HG03575 (cell line): Measurements from ENCODE around the gene KATNBL1.

ENCODE experiments used
- ATAC-seq: cut with Tn5 transposase; IDR thresholded peaks from one replicate; pipeline ENCODE4 v1.9.1; 2021; ENCODE audit not compliant: unreplicated experiment, insufficient number of reproducible peaks, low FRiP score; ENCODE audit errors: extremely low read depth

Gene KATNBL1, protein sequence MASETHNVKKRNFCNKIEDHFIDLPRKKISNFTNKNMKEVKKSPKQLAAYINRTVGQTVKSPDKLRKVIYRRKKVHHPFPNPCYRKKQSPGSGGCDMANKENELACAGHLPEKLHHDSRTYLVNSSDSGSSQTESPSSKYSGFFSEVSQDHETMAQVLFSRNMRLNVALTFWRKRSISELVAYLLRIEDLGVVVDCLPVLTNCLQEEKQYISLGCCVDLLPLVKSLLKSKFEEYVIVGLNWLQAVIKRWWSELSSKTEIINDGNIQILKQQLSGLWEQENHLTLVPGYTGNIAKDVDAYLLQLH

DNA sequence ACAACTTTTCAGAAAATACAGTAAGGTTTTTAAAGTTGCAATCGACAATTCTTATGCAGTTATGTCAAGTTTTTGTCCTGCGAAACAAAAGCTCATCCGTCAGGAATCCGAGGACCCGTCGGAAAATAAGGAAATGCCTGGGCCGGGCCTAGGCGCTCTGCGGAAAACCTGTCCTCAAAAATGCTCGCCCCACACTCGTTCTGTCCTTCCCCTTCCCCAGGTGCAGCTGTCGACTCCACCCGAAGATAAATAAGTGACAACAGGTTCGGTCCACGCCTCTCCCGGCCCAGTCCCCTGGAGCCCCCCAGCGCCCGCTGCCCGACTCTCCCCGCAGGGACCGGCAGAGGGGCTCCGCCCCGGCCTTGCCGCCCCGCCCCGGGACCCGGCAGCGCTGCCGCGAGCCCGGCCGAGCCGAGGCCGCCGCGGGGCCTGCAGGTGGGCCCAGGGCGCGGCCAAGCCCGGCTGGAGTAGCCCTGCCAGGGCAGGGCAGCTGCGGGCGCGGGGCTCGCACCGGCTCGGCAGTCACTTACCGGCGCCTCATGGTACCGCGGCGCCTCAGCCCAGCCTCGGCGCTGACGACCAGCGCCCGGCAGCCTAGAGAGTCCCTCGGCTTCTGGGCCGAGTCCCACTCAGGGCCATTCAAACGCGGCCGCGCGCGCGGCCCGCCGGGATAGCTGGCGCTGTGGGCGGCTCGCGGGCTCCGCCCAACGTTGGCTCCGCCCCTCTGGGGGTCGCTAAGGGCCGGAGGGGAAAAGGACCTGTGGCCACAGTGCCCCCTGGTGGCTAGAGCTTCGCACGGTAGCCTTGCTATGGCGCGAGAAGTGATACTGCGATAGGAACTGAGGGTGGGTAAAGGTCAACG, at the start of gene KATNBL1:
TSS of gene KATNBL1 (minus strand) at position 676 of the 862 bp plus-strand sequence. CDS start 46,420 bp downstream, outside the sequence.
- ATAC-seq = peak; percentile 85

DNA sequence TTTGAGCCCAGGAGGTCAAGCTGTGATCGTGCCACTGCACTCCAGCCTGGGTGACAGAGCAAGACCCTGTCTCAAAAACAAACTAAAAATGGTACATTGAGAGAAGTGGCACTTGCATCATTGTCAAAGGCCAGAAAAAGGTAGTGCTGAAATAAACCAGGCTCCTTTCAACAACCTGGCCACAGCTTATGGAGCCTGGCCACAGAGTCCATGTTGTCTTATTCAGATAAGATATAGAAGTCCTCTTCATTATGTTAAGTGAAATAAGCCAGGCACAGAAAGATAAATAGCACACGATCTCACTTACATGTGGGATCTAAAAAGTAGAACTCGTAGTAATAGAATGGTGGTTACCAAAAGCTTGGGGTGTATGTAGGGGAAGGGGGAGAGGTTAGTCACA, 49.7 kb upstream of the KATNBL1 start:
- no peak for ATAC-seq

DNA sequence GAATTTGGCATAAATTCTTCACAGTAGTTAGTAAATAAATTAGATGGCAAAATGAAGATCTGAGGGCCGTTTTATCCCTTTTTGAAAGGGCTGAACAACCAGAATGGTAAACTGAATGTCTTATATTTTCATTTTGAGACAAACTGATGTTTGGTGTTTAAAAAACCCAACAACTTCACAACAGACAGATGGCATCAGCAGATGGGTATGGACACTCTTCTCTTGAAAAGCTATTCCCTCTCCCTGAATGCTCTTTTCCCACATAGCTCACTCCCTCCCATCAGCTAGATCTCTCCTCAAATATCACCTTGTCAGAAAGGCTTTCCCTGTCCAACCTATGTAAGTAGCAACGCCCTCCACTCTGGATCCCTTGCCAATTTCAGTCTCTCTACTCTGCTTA, 48.3 kb upstream of the KATNBL1 start:
- ATAC-seq = no peak

DNA sequence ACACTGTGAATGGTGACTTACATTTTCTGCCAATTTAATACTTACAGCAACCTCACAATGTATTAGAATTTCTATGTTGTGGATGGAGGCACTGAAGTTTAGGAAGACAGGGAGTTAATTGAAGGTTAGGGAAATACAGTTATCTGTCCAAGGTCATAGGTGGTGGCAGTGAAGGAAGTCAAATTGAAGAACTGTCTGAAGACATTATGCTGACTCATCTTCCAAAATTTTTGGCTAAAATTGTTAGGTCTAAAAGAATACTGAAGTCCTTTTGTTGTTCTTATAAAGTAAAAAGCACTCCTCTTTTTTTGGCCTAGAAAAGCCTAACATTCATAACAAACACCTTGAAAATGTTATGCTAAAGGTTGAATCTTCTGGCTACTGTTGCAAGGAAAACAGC, 42.6 kb upstream of the KATNBL1 start:
- ATAC-seq = no peak

DNA sequence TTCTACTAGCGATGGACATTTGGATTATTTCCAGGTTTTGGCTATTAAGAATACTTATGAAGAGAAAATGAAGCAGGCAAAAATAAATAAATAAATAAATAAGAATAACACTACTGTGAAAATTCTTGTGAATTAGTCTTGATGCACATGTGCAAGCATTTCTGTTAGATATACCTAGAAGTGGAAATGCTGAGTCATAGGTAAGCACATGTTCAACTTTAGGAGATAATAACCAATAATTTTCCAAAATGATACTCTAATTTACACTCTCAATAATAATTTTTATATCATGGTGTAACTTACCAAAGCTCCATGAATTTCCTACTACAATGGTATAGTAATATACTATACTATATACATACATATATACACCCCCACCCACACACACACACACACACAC, 38.3 kb upstream of the KATNBL1 start:
- no peak for ATAC-seq

DNA sequence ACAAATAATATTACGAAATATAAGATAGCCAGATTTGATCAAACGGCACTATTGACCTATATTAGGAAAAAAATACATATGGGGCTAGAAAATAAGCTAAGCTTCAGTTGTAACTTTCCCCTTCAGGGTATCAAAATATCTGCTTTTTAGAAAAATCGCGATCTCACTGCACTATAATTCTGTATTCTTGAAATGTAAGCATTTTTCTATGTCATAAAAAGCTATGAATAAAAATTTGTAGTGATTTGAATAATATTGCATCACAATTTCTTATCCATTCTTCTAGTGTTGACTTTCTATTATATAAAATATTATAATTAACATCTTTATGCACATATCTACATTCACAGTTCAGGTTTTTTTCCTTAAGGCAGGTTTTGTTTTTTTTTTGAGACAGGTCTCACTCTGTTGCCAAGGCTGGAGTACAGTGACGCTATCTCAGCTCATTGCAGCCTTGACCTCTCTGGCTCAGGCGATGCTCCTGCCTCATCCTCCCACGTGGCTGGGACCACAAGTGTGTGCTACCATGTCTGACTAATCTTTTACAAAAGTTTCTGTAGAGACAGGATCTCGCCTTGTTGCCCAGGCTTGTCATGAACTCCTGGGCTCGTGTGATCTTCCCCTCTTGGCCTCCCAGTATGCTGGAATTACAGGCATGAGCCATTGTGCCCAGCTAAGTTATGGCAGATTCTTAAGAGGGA, 36.5 kb upstream of the KATNBL1 start:
- no peak for ATAC-seq

DNA sequence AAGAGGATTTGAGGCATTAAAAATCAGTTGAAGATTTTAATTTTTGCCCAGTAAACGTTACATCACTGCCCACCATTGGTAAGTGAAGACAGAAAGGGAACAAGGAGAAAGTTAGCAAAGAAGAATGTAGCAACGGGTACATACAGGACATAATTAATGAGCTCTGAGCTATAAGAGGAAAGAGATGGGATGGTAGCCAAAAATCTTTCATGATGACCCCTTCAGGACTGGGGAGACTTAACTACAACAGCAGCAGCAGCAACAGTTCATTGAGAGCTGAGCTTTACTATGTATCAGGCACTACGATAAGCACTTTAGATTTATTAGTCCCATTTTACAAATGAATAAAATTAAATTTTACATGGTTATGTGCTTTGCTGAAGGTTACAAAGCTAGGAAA, 33.3 kb upstream of the KATNBL1 start:
- no peak for ATAC-seq

DNA sequence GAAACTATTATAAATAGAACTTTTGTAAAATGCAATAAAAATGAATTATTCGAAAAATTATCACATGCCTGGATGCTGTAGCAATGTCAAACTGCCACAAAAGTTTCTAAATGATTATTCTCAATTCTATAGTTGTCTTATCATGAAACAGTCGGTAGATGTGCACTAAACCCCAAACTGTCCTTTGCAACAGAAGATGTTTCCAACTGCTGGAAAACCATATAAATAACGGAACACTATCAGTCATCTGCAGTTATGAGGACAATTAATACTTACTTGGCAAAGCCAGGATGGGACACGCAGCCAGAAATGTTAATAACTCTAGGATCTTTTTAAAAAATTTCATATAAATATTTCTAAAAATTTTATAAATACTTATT, 32.4 kb upstream of the KATNBL1 start:
- ATAC-seq = no peak

DNA sequence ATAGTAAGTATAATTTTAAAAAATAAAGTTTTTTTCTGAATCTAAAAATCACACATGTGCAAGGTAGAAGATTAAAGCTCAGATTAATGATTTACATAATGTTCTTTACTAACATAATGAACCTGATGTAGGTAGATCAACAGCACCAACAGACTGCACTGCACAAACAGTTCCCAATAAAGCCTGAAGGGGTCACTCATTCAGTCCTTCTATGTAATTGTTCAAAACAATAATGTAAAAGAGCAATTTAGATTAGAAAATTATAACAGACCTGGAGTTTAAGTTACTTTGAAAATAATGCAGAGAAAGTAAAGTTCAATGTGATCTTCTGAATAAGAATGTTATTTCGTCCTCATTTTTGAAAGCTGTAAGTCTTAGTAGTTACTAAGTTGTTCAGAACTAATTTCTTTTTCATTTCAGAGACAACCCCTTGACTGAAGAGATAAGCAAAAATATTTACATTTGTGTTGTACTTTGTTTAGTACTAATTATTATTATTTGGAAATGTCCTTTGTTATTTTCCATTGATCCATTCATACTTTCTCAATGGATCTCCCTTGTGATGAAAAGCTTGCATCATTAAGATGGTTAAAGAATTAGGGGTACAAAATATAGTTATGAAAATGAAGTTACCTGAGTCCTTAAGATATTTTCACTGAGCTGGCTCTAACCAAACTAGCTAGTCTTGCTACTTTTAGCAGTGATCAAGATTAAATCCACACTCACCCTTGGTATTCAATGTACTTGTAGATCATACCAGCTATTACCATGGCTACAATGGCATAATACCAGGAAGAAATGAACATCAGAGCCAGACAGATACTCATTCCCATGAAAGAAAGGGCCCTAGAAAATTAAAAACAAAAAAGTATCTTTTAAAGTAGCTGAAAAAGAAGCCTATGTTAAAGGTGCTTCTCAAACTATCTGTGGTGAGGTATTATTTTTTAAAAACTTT, 31.8 kb upstream of the KATNBL1 start:
- ATAC-seq = no peak

DNA sequence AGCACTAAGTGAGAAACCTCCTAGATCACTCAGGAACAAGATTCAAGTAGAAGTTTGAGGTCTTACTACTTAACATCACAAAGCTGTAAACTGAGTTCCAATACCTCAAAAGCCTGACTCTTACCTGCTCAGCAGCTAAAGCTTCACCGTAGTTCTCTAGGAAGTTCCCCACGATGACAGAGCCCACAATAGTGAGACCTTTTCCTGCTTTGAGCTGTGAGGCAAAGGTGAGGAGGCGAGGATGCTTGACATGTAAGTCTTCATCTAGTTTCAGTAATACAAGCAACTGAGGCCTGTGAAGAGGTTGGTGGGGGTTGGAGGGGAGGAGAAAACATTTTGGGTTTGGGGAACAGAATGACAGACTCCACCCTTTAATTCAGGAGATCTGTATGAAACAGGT, 30.6 kb upstream of the KATNBL1 start:
- ATAC-seq = no peak

DNA sequence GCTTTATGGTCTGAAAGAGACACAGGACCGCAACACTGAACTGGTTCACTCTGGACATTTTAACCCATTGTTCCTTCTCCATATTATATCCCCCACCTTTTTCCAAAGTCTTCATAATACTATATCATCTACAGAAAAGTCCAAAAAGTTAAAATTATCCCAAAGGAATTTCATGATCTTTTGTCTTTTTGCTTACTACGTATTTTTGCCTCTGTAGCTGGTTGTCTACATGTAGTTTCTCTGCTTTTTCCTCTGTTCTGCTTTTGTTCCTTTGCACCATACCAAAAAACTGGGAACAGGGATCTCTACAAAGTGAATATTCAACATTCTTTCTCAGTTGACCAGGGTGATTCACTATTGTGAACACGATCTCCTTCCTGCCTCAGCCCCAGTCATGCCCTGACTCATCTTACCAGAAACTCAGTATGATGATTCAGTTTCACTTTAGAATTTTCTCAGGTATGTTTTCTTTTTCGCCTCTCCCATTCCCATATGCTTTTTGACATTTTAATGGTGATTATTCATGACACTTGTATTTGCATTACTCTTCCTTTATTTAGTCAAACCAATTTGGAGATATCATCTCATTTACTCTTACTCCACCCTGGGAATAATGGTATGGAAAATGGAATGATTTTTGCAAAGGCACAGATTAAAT, 29.4 kb upstream of the KATNBL1 start:
- ATAC-seq = no peak

DNA sequence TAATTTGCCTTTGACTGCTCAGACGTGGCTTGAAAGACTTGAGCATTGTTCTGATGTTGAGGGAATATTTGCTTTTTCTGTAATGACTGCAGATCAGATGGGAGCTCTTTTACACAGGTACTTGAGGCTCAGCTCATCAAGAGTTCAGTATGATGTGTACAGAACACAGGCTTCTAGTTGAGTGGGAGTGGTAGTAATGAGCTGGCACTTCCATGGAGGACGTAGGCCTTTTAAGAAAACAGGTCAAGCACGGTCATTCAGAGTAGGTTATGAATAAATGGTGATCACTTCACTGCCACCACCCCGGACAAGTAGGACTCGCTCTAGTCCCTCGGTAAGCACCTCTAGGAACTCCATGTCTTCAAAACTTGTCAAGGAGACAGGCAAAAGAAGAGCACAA, 23.7 kb upstream of the KATNBL1 start:
- ATAC-seq = no peak

DNA sequence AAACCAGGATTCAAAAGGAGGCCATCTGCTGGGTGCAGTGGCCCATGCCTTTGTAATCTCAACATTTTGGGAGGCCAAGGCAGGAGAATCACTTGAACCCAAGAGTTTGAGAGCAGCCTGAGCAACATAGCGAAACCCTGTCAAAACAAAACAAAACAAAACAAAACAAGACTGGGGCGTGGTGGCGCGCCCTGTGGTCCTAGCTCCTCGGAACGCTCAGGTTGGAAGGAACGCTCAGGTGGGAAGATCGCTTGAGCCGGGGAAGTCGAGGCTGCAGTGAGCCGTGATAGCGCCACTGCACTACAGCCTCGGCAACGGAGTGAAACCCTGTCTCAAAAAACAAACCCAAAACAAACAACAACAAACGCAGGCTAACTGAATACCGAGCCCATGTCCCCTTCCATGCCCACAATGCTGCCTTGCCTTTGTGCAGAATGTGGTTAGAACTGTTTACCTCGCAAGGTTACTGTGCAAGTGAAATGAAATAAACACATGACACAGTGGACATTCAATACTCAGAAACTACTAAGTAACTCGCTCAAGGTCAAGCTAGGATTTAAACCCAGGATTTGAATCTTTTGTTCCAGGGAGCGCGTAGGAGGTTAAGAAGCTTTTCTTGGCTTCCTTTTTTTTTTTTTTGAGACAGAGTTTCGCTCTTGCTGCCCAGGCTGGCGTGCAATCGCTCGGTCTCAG, 14.2 kb upstream of the KATNBL1 start:
- ATAC-seq = no peak

DNA sequence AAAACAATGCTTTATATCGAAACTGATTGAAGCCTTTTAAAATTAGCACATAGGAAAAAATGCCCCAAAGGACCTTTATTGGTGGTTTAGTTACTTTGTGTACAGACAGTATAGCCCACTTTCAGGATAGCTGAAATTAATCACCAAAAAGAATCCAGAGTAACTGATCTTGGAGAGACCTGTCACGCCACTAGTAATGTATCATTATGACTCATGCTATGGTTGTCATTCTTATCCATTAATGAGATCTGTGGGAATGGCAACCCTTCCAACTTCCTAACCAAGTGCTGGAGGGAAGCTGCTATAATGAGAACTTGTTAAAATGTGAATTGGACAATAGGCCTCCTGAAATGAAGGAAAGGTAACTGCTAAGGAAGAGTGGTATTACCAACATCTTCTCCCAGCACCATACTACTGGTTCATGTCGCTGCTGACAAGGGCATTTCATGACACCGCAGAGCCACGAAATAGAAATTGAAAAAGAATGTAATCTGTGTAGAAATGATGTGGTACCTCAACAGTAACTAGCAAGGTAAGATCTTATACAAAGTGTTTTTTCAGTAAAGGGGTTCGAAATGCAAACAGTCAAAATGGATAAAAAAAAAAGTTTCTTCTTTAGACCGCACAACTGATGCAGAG, 7.8 kb upstream of the KATNBL1 start:
- no peak for ATAC-seq

DNA sequence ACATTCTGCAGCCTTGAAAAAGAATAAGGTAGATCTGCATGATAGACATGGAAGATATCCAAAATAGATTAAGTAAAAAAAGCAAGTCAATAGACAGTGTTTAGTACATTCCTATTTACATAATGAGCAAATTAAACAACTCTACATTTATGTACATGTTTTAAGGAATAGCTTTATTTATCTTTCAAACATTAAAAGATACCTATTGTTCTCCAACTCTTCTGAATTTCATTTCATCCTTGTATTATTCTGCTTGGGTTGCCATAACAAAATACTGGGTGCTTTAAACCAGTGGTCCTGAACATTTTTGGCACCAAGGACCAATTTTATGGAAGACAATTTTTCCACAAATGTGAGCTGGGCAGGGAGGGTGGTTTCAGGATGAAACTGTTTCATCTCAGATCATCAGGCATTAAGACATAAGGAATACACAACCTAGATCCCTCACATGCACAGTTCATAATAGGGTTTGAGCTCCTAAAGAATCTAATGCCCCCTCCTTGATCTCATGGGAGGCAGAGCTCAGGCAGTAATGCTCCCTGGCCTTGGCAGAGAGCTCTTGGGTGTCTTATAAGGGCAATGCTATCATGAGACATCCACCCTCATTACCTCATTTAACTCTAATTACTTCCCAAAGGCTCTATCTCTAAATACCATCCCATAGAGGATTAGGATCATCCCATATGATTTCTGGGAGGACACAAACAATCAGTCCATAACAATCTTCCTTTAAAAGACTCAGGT, 6.8 kb upstream of the KATNBL1 start:
- no peak for ATAC-seq

DNA sequence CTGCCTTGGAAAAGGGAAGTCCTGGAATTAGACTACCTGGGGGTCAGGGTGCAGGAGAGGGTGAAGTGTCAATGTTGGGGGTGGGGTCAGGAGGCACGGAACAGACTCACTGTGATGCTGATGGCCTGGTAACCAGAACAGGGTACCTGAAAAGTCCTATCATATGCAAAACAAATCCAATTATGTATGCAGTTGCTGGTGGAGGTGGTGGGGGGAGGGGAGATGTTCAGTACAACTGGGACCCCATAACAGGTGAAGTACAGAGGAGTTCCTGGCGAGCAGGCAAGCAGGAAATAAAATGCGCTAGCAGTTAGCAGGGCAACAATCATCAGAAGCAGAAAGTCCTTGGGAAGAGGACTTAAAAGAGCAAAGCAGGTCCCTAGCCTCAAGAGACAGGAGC, 4.2 kb upstream of the KATNBL1 start:
- no peak for ATAC-seq

DNA sequence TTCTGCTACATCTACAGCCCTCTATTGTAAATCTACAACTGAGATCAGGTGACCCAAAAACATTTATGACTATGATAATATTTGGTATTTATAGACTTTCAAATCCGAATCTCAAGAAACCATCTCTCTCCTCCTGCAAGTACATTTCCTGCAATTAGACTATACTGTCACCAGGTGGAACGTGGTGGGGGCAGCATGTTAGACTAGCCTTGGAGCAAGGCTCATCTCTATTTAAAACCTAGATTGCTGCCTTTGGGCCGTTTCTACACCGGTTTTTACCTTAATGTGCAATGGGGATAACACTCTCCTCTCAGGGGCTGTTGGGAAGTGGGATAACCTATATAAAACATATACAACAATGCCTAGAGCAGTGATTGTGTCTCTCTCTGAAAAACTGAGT, 3.8 kb upstream of the KATNBL1 start:
- ATAC-seq = no peak
